Endothelial cell (in vitro differentiated cells): ENCODE results near the gene CD8A. TPM values are rescaled to one million over a fixed set of nuclear protein-coding genes. Genes with fewer than 3 reads are reported as not detected.

Source experiments
- DNase-seq: peaks from one replicate; pipeline ENCODE4 v3.0.0; 2021; ENCODE audit warnings: low spot score
- H3K27ac Mint-ChIP-seq: one replicate; pipeline ENCODE4 v1.8.0; 2021; ENCODE audit warnings: mixed read lengths, inconsistent platforms; ENCODE audit not compliant: unreplicated experiment
- H3K27me3 Mint-ChIP-seq: one replicate; pipeline ENCODE4 v1.8.0; 2021; ENCODE audit warnings: mild to moderate bottlenecking, moderate library complexity, mixed read lengths, inconsistent platforms; ENCODE audit not compliant: unreplicated experiment
- H3K36me3 Mint-ChIP-seq: one replicate; pipeline ENCODE4 v1.8.0; 2021; ENCODE audit warnings: mild to moderate bottlenecking, low read depth, mixed read lengths, inconsistent platforms; ENCODE audit not compliant: unreplicated experiment
- H3K4me1 Mint-ChIP-seq: one replicate; pipeline ENCODE4 v1.8.0; 2021; ENCODE audit warnings: mild to moderate bottlenecking, mixed read lengths, inconsistent platforms; ENCODE audit not compliant: unreplicated experiment
- H3K4me3 Mint-ChIP-seq: one replicate; pipeline ENCODE4 v1.8.0; 2021; ENCODE audit warnings: mild to moderate bottlenecking, mixed read lengths, inconsistent platforms; ENCODE audit not compliant: unreplicated experiment
- H3K9me3 Mint-ChIP-seq: one replicate; pipeline ENCODE4 v1.8.0; 2021; ENCODE audit warnings: mixed read lengths, inconsistent platforms; ENCODE audit not compliant: unreplicated experiment
- total RNA-seq: library from RNA; stranded (reverse); fragmentation: NEBNext Ultra II Directional; extraction: Animal tissue kit (Norgen Biotek cat#: 25700); gene quantifications from one replicate; pipeline ENCODE4 v1.2.1, GENCODE V29; 2021; ENCODE audit not compliant: unreplicated experiment
- TF ChIP-seq, protein P1 (sequence below): fragments of 200-600 bp; sonication (generic); IDR thresholded peaks from one replicate; pipeline ENCODE4 v1.5.0; 2021; ENCODE audit warnings: antibody characterized with exemption; ENCODE audit not compliant: unreplicated experiment

CD8A gene
- total RNA-seq, 1 donor from 2014 or later: not detected

- Mint-ChIP-seq H3K4me1 (peaks cover 6% of the 10 kb centered on the region), H3K9me3 (no peaks in the 10 kb centered on the region), H3K4me3 (no peak overlapping the region), H3K36me3 (no peaks in the 10 kb centered on the region), H3K27ac (no peak overlapping the region), H3K27me3 (no peaks in the 10 kb centered on the region)
- no peak for DNase-seq
- TF ChIP-seq, protein P1, sequence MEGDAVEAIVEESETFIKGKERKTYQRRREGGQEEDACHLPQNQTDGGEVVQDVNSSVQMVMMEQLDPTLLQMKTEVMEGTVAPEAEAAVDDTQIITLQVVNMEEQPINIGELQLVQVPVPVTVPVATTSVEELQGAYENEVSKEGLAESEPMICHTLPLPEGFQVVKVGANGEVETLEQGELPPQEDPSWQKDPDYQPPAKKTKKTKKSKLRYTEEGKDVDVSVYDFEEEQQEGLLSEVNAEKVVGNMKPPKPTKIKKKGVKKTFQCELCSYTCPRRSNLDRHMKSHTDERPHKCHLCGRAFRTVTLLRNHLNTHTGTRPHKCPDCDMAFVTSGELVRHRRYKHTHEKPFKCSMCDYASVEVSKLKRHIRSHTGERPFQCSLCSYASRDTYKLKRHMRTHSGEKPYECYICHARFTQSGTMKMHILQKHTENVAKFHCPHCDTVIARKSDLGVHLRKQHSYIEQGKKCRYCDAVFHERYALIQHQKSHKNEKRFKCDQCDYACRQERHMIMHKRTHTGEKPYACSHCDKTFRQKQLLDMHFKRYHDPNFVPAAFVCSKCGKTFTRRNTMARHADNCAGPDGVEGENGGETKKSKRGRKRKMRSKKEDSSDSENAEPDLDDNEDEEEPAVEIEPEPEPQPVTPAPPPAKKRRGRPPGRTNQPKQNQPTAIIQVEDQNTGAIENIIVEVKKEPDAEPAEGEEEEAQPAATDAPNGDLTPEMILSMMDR: no peak
Observed at GRCh38 chr2:86781363-86781762, 9.3 kb downstream of the CD8A start.

GRCh38 chr2:86779971-86780370, 10.7 kb downstream of the CD8A start:
- Mint-ChIP-seq H3K27ac (no peak overlapping the region), H3K27me3 (no peaks in the 10 kb centered on the region)
- TF ChIP-seq, protein P1: no peak

DNA sequence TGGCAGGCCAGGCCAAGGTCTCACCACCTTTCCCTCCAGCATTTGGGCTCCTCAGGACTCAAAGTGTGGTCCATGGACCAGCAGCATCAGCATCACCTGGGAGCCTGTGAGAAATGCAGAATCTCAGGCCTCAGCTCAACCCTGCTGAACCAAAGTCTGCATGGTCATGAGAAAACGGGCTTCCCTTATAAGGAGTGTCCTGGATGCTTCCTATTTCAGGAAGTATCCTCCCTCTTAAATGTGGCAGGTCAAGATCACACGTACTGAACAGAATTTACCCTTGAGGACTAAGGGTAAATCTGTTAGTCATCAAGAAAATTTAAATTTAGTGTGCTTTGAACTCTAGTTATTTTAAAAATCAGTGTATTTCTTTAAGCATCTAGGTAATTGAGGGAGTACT, 11.8 kb downstream of the CD8A start:
- Mint-ChIP-seq H3K27ac (no peak overlapping the region), H3K9me3 (no peaks in the 10 kb centered on the region), H3K36me3 (peaks cover 7% of the 10 kb centered on the region), H3K27me3 (no peaks in the 10 kb centered on the region), H3K4me1 (peaks cover 6% of the 10 kb centered on the region), H3K4me3 (no peak overlapping the region)
- TF ChIP-seq, protein P1: no peak
- DNase-seq: no peak

More at GRCh38 chr2:86779971-86780370, 10.7 kb downstream of the CD8A start:
- Mint-ChIP-seq H3K4me1 (peaks cover 6% of the 10 kb centered on the region), H3K9me3 (no peaks in the 10 kb centered on the region), H3K4me3 (no peak overlapping the region), H3K36me3 (peaks cover under 1% of the 10 kb centered on the region)
- no peak for DNase-seq

DNA sequence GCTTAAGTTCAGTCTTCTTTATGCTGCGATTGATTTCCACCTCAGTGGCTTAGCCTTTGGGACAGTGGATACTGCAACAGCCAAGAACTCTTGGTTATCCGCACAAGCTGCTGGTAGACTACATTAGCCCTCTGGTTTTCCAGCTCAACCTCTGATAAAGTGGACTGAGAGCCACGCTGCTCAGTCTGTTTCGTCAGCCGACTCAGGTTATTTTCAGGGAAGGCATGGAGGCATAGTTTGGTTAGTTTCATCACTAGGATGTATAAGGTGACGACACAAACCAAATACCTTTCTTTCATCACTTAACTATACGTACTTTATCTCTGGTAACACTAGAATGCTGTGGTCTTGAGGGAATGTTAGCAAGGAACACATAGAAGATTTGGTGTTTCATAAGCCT, 14.2 kb downstream of the CD8A start:
- H3K9me3 Mint-ChIP-seq: no peaks in the 10 kb centered on the region
- no peak overlapping the region for H3K27ac Mint-ChIP-seq
- no peak overlapping the region for H3K4me3 Mint-ChIP-seq
- peaks cover 5% of the 10 kb centered on the region for H3K4me1 Mint-ChIP-seq
- TF ChIP-seq, protein P1: no peak
- H3K27me3 Mint-ChIP-seq: no peaks in the 10 kb centered on the region
- H3K36me3 Mint-ChIP-seq: peaks cover 11% of the 10 kb centered on the region
- no peak for DNase-seq

GRCh38 chr2:86775338-86775737, 15.4 kb downstream of the CD8A start:
- no peak for DNase-seq
- TF ChIP-seq, protein P1: no peak
- Mint-ChIP-seq H3K4me3 (no peak overlapping the region), H3K4me1 (no peaks in the 10 kb centered on the region), H3K27ac (no peak overlapping the region), H3K36me3 (peaks cover 18% of the 10 kb centered on the region), H3K9me3 (no peaks in the 10 kb centered on the region), H3K27me3 (no peaks in the 10 kb centered on the region)
